HL-60 (cell line): ENCODE data around the gene TMEM243.

Source experiments
- DNase-seq, 2 experiments: peaks; one replicate each; pipeline ENCODE4 v3.0.0-alpha.2; 2010 to 2020; ENCODE audit warnings: low read depth in 1 of 2, low spot score in 1 of 2
- H3K27ac ChIP-seq: fragments of 250-450 bp; sonication (Bioruptor Pico); replicated peaks from 2 replicates; pipeline ENCODE4 v1.5.1; 2020; ENCODE audit warnings: mild to moderate bottlenecking, moderate library complexity
- H3K27me3 ChIP-seq: fragments of 250-450 bp; sonication (Bioruptor Pico); 2 replicates; pipeline ENCODE4 v1.5.1; 2021; ENCODE audit warnings: mild to moderate bottlenecking, moderate library complexity; ENCODE audit not compliant: insufficient read depth, poor library complexity, severe bottlenecking
- H3K4me3 ChIP-seq: replicated peaks from 2 replicates; pipeline ENCODE4 v1.5.1; 2011; ENCODE audit warnings: mild to moderate bottlenecking, control low read depth, low read length; ENCODE audit not compliant: insufficient read depth
- GABPA ChIP-seq: IDR thresholded peaks from 2 replicates; pipeline ENCODE4 v1.6.1; 2012; ENCODE audit warnings: low read depth
- POLR2AphosphoS5 ChIP-seq: IDR thresholded peaks from 2 replicates; pipeline ENCODE4 v1.6.1; 2012; ENCODE audit warnings: low read depth
- SPI1 ChIP-seq: IDR thresholded peaks from 2 replicates; pipeline ENCODE4 v1.6.1; 2012; ENCODE audit warnings: low read depth, mild to moderate bottlenecking, borderline replicate concordance
- TF ChIP-seq, protein P1 (sequence below): IDR thresholded peaks from one replicate; pipeline ENCODE4 v1.5.1; 2011; ENCODE audit warnings: low read length, control low read depth, inconsistent platforms; ENCODE audit not compliant: insufficient read depth
- TF ChIP-seq, protein P2 (sequence below): IDR thresholded peaks from 2 replicates; pipeline ENCODE4 v1.6.1; 2012; ENCODE audit warnings: low read depth; ENCODE audit not compliant: insufficient replicate concordance

TMEM243 gene

GRCh38 chr7:87155788-87156187 lies 63.7 kb downstream of the TMEM243 start:
- no peak overlapping the region for H3K27ac ChIP-seq

DNA sequence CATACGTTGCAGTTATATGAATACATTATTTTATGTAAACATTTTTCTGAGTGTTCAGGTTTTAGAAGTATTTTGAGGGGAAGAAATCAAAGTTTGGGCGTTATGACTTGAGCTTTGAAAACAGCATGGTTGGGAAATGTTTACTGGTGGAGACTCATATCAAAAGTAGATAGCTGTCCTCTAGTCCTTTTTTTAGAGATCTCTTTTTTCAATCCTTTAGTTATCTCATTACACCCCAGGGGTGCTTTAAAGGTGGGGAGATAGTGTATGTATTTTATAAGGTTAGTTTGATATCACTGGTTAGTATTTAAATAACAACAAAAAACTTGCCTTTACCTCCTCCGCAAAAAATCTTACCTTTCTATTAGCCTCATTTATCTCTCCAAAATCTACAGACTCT lies 65.0 kb downstream of the TMEM243 start:
- TF ChIP-seq SPI1 = no peak
- TF ChIP-seq, protein P1, sequence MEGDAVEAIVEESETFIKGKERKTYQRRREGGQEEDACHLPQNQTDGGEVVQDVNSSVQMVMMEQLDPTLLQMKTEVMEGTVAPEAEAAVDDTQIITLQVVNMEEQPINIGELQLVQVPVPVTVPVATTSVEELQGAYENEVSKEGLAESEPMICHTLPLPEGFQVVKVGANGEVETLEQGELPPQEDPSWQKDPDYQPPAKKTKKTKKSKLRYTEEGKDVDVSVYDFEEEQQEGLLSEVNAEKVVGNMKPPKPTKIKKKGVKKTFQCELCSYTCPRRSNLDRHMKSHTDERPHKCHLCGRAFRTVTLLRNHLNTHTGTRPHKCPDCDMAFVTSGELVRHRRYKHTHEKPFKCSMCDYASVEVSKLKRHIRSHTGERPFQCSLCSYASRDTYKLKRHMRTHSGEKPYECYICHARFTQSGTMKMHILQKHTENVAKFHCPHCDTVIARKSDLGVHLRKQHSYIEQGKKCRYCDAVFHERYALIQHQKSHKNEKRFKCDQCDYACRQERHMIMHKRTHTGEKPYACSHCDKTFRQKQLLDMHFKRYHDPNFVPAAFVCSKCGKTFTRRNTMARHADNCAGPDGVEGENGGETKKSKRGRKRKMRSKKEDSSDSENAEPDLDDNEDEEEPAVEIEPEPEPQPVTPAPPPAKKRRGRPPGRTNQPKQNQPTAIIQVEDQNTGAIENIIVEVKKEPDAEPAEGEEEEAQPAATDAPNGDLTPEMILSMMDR = no peak
- TF ChIP-seq, protein P2, sequence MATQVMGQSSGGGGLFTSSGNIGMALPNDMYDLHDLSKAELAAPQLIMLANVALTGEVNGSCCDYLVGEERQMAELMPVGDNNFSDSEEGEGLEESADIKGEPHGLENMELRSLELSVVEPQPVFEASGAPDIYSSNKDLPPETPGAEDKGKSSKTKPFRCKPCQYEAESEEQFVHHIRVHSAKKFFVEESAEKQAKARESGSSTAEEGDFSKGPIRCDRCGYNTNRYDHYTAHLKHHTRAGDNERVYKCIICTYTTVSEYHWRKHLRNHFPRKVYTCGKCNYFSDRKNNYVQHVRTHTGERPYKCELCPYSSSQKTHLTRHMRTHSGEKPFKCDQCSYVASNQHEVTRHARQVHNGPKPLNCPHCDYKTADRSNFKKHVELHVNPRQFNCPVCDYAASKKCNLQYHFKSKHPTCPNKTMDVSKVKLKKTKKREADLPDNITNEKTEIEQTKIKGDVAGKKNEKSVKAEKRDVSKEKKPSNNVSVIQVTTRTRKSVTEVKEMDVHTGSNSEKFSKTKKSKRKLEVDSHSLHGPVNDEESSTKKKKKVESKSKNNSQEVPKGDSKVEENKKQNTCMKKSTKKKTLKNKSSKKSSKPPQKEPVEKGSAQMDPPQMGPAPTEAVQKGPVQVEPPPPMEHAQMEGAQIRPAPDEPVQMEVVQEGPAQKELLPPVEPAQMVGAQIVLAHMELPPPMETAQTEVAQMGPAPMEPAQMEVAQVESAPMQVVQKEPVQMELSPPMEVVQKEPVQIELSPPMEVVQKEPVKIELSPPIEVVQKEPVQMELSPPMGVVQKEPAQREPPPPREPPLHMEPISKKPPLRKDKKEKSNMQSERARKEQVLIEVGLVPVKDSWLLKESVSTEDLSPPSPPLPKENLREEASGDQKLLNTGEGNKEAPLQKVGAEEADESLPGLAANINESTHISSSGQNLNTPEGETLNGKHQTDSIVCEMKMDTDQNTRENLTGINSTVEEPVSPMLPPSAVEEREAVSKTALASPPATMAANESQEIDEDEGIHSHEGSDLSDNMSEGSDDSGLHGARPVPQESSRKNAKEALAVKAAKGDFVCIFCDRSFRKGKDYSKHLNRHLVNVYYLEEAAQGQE = no peak
- no peak overlapping the region for H3K27ac ChIP-seq
- no peak for DNase-seq
- H3K27me3 ChIP-seq = no peaks in the 10 kb centered on the region
- H3K4me3 ChIP-seq = peak overlapping the region; percentile 72; the same call in 1 of the 2 replicates

More at GRCh38 chr7:87155788-87156187, 63.7 kb downstream of the TMEM243 start:
- no peak overlapping the region for H3K4me3 ChIP-seq
- no peak for TF ChIP-seq POLR2AphosphoS5
- no peak for TF ChIP-seq GABPA
- no peak for TF ChIP-seq SPI1
- TF ChIP-seq, protein P2 = no peak
- no peaks in the 10 kb centered on the region for H3K27me3 ChIP-seq
- DNase-seq = no peak

- DNase-seq = no peak
- Histone ChIP-seq H3K4me3 (peak overlapping the region; percentile 72), H3K27ac (no peak overlapping the region), H3K27me3 (no peaks in the 10 kb centered on the region)
- TF ChIP-seq, protein P1 = no peak
- TF ChIP-seq POLR2AphosphoS5 (no peak), GABPA (no peak), SPI1 (no peak)
- TF ChIP-seq, protein P2 = no peak
These were observed 65.4 kb downstream of the TMEM243 start for GRCh38 chr7:87154166-87154565.
